ENCODE results near the gene SLCO2A1. TPM values are rescaled to one million over a fixed set of nuclear protein-coding genes. Genes with fewer than 3 reads are reported as not detected.

The SLCO2A1 gene
- total and polyA plus RNA-seq, 2 donors (not counting 1 experiment from before 2014, with no cell fraction given): not detected

DNA sequence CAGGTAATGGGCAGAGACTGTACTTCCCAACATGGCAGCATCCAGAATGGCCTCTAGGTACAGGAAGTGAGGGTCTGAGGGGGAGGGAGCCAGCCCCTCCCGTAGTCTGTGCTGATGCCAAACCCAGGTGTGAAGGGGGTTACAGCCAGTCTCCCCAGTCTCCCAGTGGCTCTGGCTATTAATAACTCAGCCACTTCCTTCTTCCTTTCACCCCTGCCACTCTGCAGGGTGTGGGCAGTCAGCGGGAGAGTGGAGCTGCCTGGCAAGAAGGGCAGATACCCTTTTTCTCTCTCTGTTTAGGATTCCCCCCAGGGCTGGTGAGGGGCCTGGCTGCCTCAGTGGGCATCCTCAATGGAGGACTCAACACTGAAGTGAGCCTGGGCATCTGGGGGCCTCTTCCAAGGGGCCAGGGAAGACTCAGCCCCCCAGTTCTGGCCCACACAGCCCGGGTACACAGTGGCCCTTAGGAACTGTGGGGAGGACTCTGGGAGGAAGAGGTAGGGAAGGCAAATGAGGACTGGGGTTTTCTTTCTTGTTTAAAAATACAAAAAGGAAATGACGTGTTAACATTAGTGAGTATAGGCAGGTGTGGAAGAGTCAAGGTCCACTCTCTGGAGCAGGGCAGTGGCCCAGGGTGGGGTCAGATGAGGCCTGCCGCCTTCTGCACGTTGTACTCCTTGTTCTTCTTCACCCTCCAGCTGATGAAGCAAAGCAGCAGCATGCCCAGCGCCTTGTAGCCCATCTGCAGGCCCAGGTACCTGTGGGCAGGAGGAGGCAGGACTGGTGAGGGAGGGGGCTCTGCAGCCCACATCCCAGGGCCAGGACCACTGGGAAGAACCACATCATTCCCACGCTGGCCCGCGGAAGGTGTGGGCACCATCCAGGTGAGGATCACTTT lies 95.4 kb downstream of the SLCO2A1 start:
- H3K79me2 ChIP-seq (ENCODE audit: control insufficient read depth, insufficient read depth, low read length): no peaks in the 10 kb centered on the region
- no peak overlapping the region for H3K4me2 ChIP-seq (replicated peaks; ENCODE audit: low read depth, low read length, poor library complexity, severe bottlenecking)
- peaks cover 7% of the 10 kb centered on the region for H3K27me3 Mint-ChIP-seq
- H3K9me3 Mint-ChIP-seq (ENCODE audit: insufficient read depth): no peaks in the 10 kb centered on the region
- ChIA-PET POLR2A (no interaction called here), CTCF (no interaction called here)
- no peak overlapping the region for H3K27ac Mint-ChIP-seq
- TF ChIP-seq EZH2 (IDR thresholded peaks at IDR 0.05; ENCODE audit: borderline replicate concordance, insufficient read depth, low read depth, low read length, poor library complexity, severe bottlenecking): no peak
- TF ChIP-seq, protein P1, sequence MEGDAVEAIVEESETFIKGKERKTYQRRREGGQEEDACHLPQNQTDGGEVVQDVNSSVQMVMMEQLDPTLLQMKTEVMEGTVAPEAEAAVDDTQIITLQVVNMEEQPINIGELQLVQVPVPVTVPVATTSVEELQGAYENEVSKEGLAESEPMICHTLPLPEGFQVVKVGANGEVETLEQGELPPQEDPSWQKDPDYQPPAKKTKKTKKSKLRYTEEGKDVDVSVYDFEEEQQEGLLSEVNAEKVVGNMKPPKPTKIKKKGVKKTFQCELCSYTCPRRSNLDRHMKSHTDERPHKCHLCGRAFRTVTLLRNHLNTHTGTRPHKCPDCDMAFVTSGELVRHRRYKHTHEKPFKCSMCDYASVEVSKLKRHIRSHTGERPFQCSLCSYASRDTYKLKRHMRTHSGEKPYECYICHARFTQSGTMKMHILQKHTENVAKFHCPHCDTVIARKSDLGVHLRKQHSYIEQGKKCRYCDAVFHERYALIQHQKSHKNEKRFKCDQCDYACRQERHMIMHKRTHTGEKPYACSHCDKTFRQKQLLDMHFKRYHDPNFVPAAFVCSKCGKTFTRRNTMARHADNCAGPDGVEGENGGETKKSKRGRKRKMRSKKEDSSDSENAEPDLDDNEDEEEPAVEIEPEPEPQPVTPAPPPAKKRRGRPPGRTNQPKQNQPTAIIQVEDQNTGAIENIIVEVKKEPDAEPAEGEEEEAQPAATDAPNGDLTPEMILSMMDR (IDR thresholded peaks at IDR 0.05): no peak
- H3K9me3 ChIP-seq (ENCODE audit: control extremely low read depth in 1 of 3, control insufficient read depth in 2 of 3, insufficient read depth in 1 of 3, low read length in 2 of 3): no peaks in the 10 kb centered on the region
- H3K4me1 Mint-ChIP-seq: no peaks in the 10 kb centered on the region
- intact Hi-C loops (cut with micrococcal nuclease): no loop called here
- ATAC-seq (ENCODE audit: low read depth) (no peak), DNase-seq (no peak)
- H4K20me1 ChIP-seq (ENCODE audit: control insufficient read depth, insufficient read depth, low read length, poor library complexity, severe bottlenecking): no peaks in the 10 kb centered on the region
- H3K27me3 ChIP-seq (replicated peaks in 1 of 4; ENCODE audit: control extremely low read depth in 1 of 4, control insufficient read depth in 3 of 4, insufficient read depth in 4 of 4, low read length in 3 of 4): peaks cover 0 to under 1% (median 0%) of the 10 kb centered on the region in 4 experiments
- 70% methylated on average over 7 of the region's 10 CpGs for WGBS (ENCODE audit: insufficient coverage)
- no peaks in the 10 kb centered on the region for H3K4me1 ChIP-seq (ENCODE audit: control insufficient read depth in 2 of 2, insufficient read depth in 2 of 2, low read length in 2 of 2)
- no peak overlapping the region for H3K4me3 ChIP-seq (ENCODE audit: control extremely low read depth in 1 of 5, extremely low read depth in 1 of 5, insufficient read depth in 1 of 5, low read depth in 2 of 5, low read length in 4 of 5)
- no peaks in the 10 kb centered on the region for H3K36me3 ChIP-seq (replicated peaks in 1 of 2; ENCODE audit: control extremely low read depth in 1 of 2, control insufficient read depth in 1 of 2, extremely low read depth in 1 of 2, insufficient read depth in 2 of 2, low read length in 1 of 2)
- no peak overlapping the region for H3K27ac ChIP-seq (ENCODE audit: low read length in 2 of 2)
- H3K4me3 Mint-ChIP-seq: no peak overlapping the region
- H3K9ac ChIP-seq (ENCODE audit: low read length): no peak overlapping the region
- H2AFZ ChIP-seq (ENCODE audit: insufficient read depth, low read depth, low read length, poor library complexity, severe bottlenecking): no peak overlapping the region
